ENCODE measurements around the gene TPM3.

Gene TPM3

DNA sequence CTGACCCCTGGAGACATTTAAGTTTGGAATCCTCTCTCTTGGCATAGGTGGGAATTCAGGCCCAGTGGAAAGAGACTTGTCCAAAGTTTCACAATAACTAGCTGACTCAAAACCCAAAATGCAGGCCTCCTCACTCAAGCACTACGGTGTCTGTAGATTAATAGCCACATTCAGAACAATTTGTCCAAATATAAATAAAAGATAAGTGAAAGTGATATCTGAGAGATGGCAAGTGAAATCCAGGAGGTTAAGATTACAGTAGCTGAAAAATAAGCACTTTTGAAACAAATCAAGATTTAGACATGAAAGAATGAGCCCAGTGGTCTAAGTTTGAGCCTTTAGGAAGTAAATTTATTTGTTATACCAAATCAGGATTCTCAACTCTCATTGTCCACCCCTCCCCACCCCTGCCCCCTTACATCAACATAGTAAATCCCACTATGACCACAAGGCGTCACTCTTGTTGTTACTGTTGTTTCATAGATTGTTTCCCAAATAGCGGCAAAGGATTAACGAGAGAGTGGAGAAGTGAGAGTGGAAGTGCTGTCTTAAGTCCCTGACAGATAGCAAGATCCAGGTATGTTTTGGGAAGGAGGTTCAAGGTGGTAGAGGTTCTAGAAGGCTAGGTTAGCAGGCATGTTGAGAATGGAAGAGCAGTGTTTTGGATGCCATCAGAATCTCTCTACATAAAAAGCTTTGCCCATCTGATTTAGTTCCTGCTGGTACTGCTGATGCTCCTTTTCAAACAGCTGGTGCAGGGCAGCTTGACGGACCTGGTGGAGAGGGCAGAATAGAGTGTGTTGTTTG, 7.1 kb upstream of the TPM3 start:
- peak overlapping the region; percentile 26 for H3K4me2 ChIP-seq (ENCODE audit: low read length)
- no peaks in the 10 kb centered on the region for H3K9me3 ChIP-seq (ENCODE audit: insufficient read depth, low read depth, low read length)
- no peaks in the 10 kb centered on the region for H3K27me3 ChIP-seq (ENCODE audit: insufficient read depth, low read length)
- H3K9ac ChIP-seq (ENCODE audit: low read length): peak overlapping the region; percentile 40
- H2BK5ac ChIP-seq (ENCODE audit: low read depth, low read length, poor library complexity): no peak overlapping the region
- no peaks in the 10 kb centered on the region for H3K79me1 ChIP-seq (ENCODE audit: low read length)
- H4K91ac ChIP-seq (ENCODE audit: low read depth, low read length): no peak overlapping the region
- no peak overlapping the region for H2AFZ ChIP-seq (ENCODE audit: insufficient read depth, low read length, poor library complexity)
- no peak overlapping the region for H3K23ac ChIP-seq (ENCODE audit: low read length)
- no CpG with 5 or more reads among the region's 5 CpGs for WGBS (ENCODE audit: extremely low coverage, insufficient coverage, insufficient read length)
- H4K12ac ChIP-seq (ENCODE audit: low read depth, low read length): no peak overlapping the region
- no peak overlapping the region for H3K4ac ChIP-seq (ENCODE audit: low read depth, low read length)
- H2BK12ac ChIP-seq (ENCODE audit: low read length): no peak overlapping the region
- H3K79me2 ChIP-seq (ENCODE audit: control insufficient read depth, insufficient read depth, low read length, poor library complexity): no peaks in the 10 kb centered on the region
- DNase-seq: peak; percentile 39 to 82
- H3K4me1 ChIP-seq (ENCODE audit: control insufficient read depth in 1 of 2, insufficient read depth in 2 of 2, low read length in 2 of 2): peaks cover 0 to 2% of the 10 kb centered on the region in 2 experiments
- H3K36me3 ChIP-seq (ENCODE audit: control insufficient read depth in 1 of 2, insufficient read depth in 2 of 2, low read length in 2 of 2): no peaks in the 10 kb centered on the region
- H2AK5ac ChIP-seq (ENCODE audit: low read length): no peak overlapping the region
- no peak overlapping the region for H2BK120ac ChIP-seq (ENCODE audit: insufficient read depth, low read length, poor library complexity)
- no peak overlapping the region for H3K18ac ChIP-seq (ENCODE audit: low read length)
- H3K14ac ChIP-seq (ENCODE audit: low read length): no peak overlapping the region
- no peak overlapping the region for H4K8ac ChIP-seq (ENCODE audit: low read depth, low read length)
- H3K27ac ChIP-seq (ENCODE audit: low read depth, low read length): no peak overlapping the region
- no peak overlapping the region for H3K4me3 ChIP-seq (ENCODE audit: low read depth, low read length)

- H3K27ac ChIP-seq (ENCODE audit: low read depth, low read length): no peak overlapping the region
- no CpG with 5 or more reads among the region's 8 CpGs for WGBS (ENCODE audit: extremely low coverage, insufficient coverage, insufficient read length)
- H3K4me2 ChIP-seq (ENCODE audit: low read length): no peak overlapping the region
- no peak overlapping the region for H2BK120ac ChIP-seq (ENCODE audit: insufficient read depth, low read length, poor library complexity)
- H4K8ac ChIP-seq (ENCODE audit: low read depth, low read length): no peak overlapping the region
- H3K27me3 ChIP-seq (ENCODE audit: insufficient read depth, low read length): no peaks in the 10 kb centered on the region
- no peak overlapping the region for H4K12ac ChIP-seq (ENCODE audit: low read depth, low read length)
- H3K79me2 ChIP-seq (ENCODE audit: control insufficient read depth, insufficient read depth, low read length, poor library complexity): no peaks in the 10 kb centered on the region
- no peaks in the 10 kb centered on the region for H3K9me3 ChIP-seq (ENCODE audit: insufficient read depth, low read depth, low read length)
- no peak for DNase-seq
- H4K91ac ChIP-seq (ENCODE audit: low read depth, low read length): no peak overlapping the region
- no peaks in the 10 kb centered on the region for H3K36me3 ChIP-seq (ENCODE audit: control insufficient read depth in 1 of 2, insufficient read depth in 2 of 2, low read length in 2 of 2)
- no peak overlapping the region for H3K4me3 ChIP-seq (ENCODE audit: low read depth, low read length)
- H3K79me1 ChIP-seq (ENCODE audit: low read length): no peaks in the 10 kb centered on the region
- H3K23ac ChIP-seq (ENCODE audit: low read length): no peak overlapping the region
- no peak overlapping the region for H3K18ac ChIP-seq (ENCODE audit: low read length)
- H3K4ac ChIP-seq (ENCODE audit: low read depth, low read length): no peak overlapping the region
- H3K4me1 ChIP-seq (ENCODE audit: control insufficient read depth in 1 of 2, insufficient read depth in 2 of 2, low read length in 2 of 2): peaks cover 0 to 2% of the 10 kb centered on the region in 2 experiments
- no peak overlapping the region for H2BK12ac ChIP-seq (ENCODE audit: low read length)
- no peak overlapping the region for H2BK5ac ChIP-seq (ENCODE audit: low read depth, low read length, poor library complexity)
- no peak overlapping the region for H3K9ac ChIP-seq (ENCODE audit: low read length)
- H2AK5ac ChIP-seq (ENCODE audit: low read length): no peak overlapping the region
- no peak overlapping the region for H2AFZ ChIP-seq (ENCODE audit: insufficient read depth, low read length, poor library complexity)
- no peak overlapping the region for H3K14ac ChIP-seq (ENCODE audit: low read length)
Observed at GRCh38 chr1:154193821-154194220, 1.9 kb upstream of the TPM3 start.

DNA sequence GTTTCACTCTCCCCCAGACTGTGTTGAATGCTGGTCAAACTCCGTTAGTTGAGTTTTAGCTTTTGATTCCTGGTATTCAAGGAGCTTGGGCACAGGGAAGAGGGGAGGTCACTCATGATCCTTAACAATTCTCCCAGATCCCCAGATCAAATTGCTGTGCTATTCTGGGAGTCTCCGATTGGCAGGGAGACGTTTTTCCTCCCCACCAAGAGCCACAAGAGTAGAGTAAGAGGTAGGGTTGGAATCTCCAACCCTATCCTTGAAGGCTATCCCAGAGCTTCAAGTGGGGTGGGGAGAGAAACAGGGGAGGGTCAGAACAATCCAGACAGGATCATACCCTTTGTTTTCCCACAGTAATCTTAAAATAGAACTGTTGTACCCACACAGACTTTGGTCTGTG, 576 bp upstream of the TPM3 start:
- no peak overlapping the region for H4K8ac ChIP-seq (ENCODE audit: low read depth, low read length)
- H3K14ac ChIP-seq (ENCODE audit: low read length): no peak overlapping the region
- H3K27ac ChIP-seq (ENCODE audit: low read depth, low read length): no peak overlapping the region
- H3K4me3 ChIP-seq (ENCODE audit: low read depth, low read length): no peak overlapping the region
- H3K9me3 ChIP-seq (ENCODE audit: insufficient read depth, low read depth, low read length): no peaks in the 10 kb centered on the region
- no peak overlapping the region for H2BK12ac ChIP-seq (ENCODE audit: low read length)
- H2AFZ ChIP-seq (ENCODE audit: insufficient read depth, low read length, poor library complexity): no peak overlapping the region
- H2BK5ac ChIP-seq (ENCODE audit: low read depth, low read length, poor library complexity): no peak overlapping the region
- H2AK5ac ChIP-seq (ENCODE audit: low read length): no peak overlapping the region
- no peak for DNase-seq
- no peaks in the 10 kb centered on the region for H3K79me2 ChIP-seq (ENCODE audit: control insufficient read depth, insufficient read depth, low read length, poor library complexity)
- H3K4ac ChIP-seq (ENCODE audit: low read depth, low read length): no peak overlapping the region
- no peak overlapping the region for H3K9ac ChIP-seq (ENCODE audit: low read length)
- no peak overlapping the region for H4K91ac ChIP-seq (ENCODE audit: low read depth, low read length)
- no peaks in the 10 kb centered on the region for H3K79me1 ChIP-seq (ENCODE audit: low read length)
- no peaks in the 10 kb centered on the region for H3K36me3 ChIP-seq (ENCODE audit: control insufficient read depth in 1 of 2, insufficient read depth in 2 of 2, low read length in 2 of 2)
- H4K12ac ChIP-seq (ENCODE audit: low read depth, low read length): no peak overlapping the region
- no peak overlapping the region for H3K4me2 ChIP-seq (ENCODE audit: low read length)
- H3K27me3 ChIP-seq (ENCODE audit: insufficient read depth, low read length): no peaks in the 10 kb centered on the region
- no peak overlapping the region for H2BK120ac ChIP-seq (ENCODE audit: insufficient read depth, low read length, poor library complexity)
- WGBS (ENCODE audit: extremely low coverage, insufficient coverage, insufficient read length): no CpG with 5 or more reads among the region's 3 CpGs
- no peak overlapping the region for H3K23ac ChIP-seq (ENCODE audit: low read length)
- H3K18ac ChIP-seq (ENCODE audit: low read length): no peak overlapping the region
- H3K4me1 ChIP-seq (ENCODE audit: control insufficient read depth in 1 of 2, insufficient read depth in 2 of 2, low read length in 2 of 2): peaks cover 0 to 2% of the 10 kb centered on the region in 2 experiments

DNA sequence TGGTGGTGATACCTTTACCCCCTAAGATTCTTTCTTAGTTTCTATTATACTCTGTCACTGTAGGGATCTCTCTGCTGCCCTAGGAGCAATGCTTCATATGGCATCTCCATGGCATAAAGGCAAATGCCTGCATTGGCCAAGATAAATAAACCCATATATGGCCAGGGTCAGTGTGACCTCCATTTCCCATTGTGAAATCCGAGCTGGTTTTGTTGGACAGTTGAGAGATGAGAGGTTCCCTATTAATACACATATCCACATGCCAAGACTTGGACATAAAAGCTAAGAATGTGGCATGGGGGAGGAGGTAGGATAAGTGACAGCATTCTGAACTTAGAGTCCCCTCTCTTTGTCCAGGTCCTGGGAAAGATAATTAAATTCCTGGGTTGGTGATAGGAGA, 1.4 kb downstream of the TPM3 start:
- no peak for DNase-seq
- no peak overlapping the region for H2BK12ac ChIP-seq (ENCODE audit: low read length)
- no peak overlapping the region for H3K23ac ChIP-seq (ENCODE audit: low read length)
- H2AFZ ChIP-seq (ENCODE audit: insufficient read depth, low read length, poor library complexity): no peak overlapping the region
- H3K9me3 ChIP-seq (ENCODE audit: insufficient read depth, low read depth, low read length): no peaks in the 10 kb centered on the region
- H3K18ac ChIP-seq (ENCODE audit: low read length): no peak overlapping the region
- H2BK5ac ChIP-seq (ENCODE audit: low read depth, low read length, poor library complexity): no peak overlapping the region
- no CpG with 5 or more reads among the region's 1 CpG for WGBS (ENCODE audit: extremely low coverage, insufficient coverage, insufficient read length)
- H3K14ac ChIP-seq (ENCODE audit: low read length): no peak overlapping the region
- no peak overlapping the region for H3K9ac ChIP-seq (ENCODE audit: low read length)
- H3K4ac ChIP-seq (ENCODE audit: low read depth, low read length): no peak overlapping the region
- no peak overlapping the region for H3K27ac ChIP-seq (ENCODE audit: low read depth, low read length)
- no peak overlapping the region for H4K8ac ChIP-seq (ENCODE audit: low read depth, low read length)
- no peak overlapping the region for H4K91ac ChIP-seq (ENCODE audit: low read depth, low read length)
- no peak overlapping the region for H3K4me3 ChIP-seq (ENCODE audit: low read depth, low read length)
- no peaks in the 10 kb centered on the region for H3K4me1 ChIP-seq (ENCODE audit: control insufficient read depth in 1 of 2, insufficient read depth in 2 of 2, low read length in 2 of 2)
- no peaks in the 10 kb centered on the region for H3K79me1 ChIP-seq (ENCODE audit: low read length)
- no peaks in the 10 kb centered on the region for H3K79me2 ChIP-seq (ENCODE audit: control insufficient read depth, insufficient read depth, low read length, poor library complexity)
- no peak overlapping the region for H4K12ac ChIP-seq (ENCODE audit: low read depth, low read length)
- no peak overlapping the region for H2BK120ac ChIP-seq (ENCODE audit: insufficient read depth, low read length, poor library complexity)
- no peaks in the 10 kb centered on the region for H3K27me3 ChIP-seq (ENCODE audit: insufficient read depth, low read length)
- no peak overlapping the region for H3K4me2 ChIP-seq (ENCODE audit: low read length)
- no peak overlapping the region for H2AK5ac ChIP-seq (ENCODE audit: low read length)
- no peaks in the 10 kb centered on the region for H3K36me3 ChIP-seq (ENCODE audit: control insufficient read depth in 1 of 2, insufficient read depth in 2 of 2, low read length in 2 of 2)
